HG02943 (cell line): ENCODE measurements around the gene P3R3URF.

ENCODE experiments used
- ATAC-seq: cut with Tn5 transposase; IDR thresholded peaks from one replicate; pipeline ENCODE4 v1.9.1; 2021; ENCODE audit warnings: mild to moderate bottlenecking, low read depth, moderate library complexity; ENCODE audit not compliant: unreplicated experiment

P3R3URF gene

DNA sequence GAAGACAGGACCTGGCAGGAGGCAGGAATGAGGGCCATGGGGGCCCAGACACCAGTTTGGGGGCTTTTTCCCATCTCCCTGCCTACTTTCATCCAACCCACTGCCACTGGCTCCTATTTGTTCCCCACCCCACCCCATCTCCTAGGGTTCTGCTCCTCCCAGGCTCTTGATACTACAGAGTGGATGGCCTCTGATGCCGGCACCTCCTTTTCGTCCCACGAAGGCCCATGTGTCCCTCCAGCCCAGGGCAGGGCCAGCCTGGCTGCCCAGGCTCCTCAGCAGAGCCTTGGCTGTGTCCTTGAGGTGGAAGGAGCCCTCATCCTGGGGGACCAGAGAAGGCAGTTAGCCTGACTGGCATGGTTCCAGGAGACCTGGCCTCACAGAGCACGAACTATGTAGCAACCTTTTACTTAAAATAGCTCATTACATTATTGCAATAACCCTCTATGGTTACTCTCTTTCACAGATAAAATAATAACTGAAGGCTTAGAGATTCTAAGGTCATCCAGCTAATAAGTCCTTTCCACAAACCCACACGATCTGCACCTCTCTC, 18.4 kb upstream of the P3R3URF start:
- no peak for ATAC-seq

DNA sequence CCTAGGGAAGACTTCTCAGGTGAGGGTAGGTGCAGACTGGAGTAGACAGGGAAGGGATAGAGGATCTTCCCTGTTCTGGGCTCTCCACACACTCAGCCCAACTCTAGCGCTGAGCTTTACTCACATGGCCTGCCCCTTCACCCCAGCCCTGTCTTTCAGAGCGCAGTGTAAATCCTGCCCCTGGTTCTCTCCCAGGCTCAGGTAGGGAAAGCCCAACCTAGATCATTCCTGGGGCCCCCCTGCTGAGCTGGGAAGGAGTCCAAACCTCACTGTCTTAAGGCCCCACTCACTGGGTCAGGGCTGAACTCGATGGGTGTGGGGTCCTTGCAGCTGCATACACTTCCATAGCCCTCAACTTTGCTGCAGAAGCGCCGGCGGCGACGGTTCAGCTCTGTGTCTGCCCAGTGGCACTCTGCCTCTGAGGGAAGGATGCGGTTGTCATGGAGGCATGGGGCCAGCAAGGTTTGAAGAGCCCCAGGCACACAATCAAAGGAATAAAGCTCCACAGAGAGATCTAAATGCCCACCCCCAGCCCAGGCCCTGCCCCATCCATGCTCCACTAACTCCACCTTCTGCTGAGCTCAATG, 17.8 kb upstream of the P3R3URF start:
- ATAC-seq = no peak

DNA sequence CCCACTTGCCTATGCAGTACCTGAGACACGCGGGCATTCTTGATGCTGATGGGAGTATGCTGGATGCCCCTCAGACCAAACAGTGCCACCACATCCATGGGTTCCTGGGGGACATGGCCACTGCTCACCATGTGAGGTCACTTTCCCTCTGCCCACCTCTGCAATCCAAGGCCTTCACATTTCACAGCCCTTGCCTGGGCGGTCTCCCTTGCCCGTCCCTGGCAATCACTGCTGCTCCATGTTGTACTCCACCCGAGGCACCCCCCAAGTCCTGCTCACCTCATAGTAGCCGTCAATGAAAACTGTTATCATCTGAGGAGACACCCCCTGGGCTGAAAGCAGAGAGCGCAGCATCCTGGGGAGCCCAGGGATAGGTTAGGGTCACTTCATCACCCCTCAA, 17.0 kb upstream of the P3R3URF start:
- ATAC-seq = no peak

DNA sequence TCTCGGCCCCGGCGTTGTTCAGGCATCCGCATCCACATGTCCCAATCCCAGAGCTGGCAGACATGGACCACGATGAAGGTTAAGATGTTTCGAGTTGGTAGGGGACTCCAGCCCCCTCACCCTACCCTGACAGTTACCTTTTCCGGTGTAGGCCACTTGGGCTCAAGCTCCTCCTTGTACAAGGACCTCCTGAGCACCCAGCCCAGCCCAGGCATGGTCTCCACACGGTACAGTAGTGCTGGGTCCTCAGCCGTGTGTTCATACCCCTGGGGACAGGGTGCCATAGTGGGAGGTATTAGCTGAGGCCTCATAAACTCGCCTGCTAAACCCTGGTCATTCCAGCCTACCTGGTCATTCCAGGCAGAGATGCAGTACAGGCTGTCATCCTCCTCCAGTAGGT, 15.9 kb upstream of the P3R3URF start:
- no peak for ATAC-seq

DNA sequence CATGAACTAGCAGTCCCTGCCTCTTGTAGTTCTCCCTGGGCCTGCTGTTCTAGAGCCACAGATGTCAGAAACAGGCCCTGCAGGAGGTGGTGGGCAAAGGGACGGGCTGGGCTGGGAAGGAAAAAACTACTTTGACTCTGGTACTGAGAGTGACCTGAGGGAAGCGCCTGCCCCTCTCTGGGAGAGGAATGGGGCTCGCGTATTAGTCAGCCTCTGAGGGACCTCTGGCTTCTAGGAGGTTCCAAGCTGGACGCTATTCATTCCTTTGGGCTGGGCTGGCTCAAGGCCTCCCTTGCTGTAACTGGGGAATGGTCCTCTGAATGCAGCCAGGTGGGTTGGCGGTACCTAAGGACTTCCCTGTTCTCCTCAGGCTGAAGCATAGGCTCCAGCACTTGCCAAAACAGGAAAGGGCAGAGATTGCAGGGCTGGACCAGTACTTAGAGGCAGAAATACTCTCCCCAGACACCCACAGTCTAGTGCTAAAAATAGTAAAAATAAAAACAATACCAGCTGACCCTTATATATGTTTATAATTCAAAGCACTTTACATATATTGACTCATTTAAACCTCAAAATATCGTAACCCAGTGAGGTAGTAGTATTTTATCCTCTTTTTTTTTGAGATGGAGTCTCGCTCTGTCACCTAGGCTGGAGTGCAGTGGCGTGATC, 14.9 kb upstream of the P3R3URF start:
- no peak for ATAC-seq

DNA sequence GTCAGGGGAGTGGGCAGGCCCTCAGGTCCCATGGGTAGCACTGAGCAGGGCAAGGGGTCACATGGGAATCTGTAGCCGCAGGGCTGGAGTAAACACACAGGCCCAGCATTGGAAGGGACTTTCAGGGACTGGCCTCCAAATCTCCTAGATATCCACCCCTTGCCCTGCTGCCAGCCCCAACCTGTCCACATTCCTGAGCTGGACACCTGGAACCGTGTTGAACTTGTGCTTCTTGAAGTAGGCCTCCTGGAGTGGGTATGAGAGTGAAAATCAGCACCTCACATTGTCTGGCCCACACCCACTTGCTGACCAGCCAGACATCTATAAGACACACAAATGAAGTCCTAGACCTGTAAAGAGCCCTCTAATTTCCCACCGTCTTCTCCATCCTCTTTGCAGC, 14.3 kb upstream of the P3R3URF start:
- ATAC-seq = no peak

DNA sequence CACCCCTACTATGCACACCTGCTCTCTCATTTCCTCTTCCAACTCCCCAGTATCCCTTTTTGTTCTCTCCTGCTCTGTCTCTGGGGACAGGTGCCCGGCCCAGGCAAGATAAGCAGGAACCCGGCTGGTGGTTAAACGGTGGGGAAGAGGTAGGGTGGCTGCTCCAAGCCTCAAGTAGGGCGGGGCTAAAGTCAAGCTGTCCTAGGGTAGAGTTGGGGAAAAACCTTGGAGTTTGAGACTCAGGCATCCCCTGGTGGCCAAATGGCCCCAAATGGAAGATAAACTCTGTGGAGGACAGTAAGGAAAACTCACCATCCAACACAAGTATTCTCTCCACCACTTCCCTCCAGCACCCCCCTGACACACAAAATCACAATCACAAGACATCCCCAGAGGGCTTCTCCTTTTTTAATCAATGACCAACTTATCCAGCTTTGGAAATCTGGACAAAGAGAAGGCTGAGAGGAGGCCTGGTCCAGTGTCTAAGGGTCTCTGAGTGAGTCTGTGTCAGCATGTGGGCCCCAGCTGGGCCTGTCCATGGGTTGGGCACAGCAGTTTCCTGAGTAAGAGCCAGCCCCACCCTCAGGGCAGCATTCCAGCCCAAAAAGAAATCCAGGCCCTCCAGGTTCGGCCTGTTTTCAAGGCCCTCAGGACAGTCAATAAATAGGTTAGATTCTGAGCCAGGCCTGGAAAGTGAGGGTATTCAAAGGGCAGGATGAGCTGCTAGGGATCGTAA, 12.2 kb upstream of the P3R3URF start:
- no peak for ATAC-seq

DNA sequence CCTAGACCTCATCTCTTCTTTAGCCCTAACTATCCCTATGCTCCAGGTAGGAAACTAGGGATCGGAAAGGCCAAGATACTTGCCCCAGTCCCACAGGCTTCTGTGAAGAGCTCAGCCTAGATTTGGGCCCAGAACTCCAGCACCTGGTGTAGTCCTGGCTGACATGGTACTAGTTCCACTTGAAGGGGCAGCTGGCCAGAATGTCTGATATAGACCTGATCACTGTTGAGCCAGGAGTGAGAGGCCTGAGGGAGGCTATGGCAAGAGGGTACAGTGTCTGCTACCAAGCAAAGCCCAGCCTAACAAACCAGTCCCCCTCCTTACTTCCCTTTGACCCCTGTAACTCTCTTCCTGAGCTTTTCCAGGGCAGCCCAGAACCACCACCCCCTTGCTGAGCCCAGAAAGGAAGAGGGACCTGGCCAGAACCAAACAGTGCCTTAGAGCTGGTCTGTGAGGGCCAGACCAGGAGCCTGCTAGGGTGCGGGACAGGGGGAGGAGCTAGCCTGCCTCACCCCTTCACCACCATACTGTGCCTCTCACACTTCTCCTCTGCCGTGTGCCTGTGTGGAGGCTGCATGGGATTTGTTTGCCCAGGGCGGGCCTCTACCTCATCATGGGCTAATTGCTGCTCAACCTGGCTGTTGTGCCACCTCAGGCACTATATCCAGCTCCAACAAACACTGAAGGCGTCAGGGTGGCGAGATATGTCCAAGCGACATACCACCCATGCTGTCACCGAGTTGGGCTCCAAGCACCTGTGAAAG, 11.0 kb upstream of the P3R3URF start:
- ATAC-seq = no peak

DNA sequence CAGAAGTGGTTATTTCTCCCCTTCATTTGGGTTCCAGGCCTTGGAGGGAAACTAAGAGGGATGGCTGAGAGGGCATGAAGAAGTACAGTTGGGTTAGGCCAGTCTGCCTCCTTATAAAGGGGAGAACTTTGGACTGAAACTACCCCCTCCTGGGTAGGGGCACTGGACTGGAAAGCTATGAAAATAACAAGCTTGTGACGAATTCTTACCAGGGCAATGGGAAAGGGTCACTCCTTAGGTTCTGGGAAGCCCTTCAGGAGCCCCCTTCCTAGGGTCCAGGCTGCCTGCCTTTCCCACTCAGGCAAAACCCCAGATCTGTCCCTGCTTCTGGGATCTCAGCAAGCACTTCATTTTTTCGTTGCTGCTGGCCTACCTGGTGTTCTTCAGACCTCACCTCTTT, 9.8 kb upstream of the P3R3URF start:
- ATAC-seq = no peak

DNA sequence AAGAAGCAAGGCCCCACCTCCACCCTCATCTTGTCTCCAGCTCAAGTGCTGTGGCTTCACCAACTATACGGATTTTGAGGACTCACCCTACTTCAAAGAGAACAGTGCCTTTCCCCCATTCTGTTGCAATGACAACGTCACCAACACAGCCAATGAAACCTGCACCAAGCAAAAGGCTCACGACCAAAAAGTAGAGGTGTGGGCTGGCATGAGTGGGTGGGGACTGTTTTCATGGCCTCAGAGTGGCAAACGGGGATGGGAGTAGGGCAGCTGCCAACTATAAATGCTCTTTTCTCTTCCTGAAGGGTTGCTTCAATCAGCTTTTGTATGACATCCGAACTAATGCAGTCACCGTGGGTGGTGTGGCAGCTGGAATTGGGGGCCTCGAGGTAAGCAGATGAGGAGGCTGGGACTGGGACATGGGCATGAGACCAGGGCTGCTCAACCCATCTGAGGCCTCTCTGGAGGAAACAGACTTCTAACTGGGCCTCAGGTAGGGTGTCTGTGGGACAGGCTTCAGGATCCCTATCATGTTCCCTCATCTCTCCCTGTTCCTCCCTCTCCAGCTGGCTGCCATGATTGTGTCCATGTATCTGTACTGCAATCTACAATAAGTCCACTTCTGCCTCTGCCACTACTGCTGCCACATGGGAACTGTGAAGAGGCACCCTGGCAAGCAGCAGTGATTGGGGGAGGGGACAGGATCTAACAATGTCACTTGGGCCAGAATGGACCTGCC, 8.8 kb upstream of the P3R3URF start:
- no peak for ATAC-seq

DNA sequence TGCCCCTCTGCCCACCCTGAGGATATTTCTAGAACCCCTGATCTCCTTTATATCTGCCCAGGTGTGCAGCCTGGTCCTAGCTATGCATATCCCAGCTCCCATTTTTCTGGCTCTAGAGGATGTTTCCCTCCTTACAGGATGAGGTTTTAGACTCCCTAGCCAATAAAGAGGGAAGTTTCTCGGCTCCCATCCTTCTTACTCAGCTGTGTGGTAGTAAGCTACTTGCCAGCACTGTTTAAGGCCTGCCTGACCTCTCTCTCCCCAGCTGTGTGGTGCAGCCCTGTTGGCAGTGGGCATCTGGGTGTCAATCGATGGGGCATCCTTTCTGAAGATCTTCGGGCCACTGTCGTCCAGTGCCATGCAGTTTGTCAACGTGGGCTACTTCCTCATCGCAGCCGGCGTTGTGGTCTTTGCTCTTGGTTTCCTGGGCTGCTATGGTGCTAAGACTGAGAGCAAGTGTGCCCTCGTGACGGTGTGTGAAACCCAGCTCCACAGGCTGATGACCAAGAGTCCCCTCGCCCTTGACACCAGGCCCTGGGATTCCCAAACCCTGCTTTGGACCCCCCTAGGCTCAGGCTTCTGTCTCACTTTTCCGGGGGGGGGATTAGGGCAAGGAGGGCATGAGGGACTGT, 7.8 kb upstream of the P3R3URF start:
- no peak for ATAC-seq

DNA sequence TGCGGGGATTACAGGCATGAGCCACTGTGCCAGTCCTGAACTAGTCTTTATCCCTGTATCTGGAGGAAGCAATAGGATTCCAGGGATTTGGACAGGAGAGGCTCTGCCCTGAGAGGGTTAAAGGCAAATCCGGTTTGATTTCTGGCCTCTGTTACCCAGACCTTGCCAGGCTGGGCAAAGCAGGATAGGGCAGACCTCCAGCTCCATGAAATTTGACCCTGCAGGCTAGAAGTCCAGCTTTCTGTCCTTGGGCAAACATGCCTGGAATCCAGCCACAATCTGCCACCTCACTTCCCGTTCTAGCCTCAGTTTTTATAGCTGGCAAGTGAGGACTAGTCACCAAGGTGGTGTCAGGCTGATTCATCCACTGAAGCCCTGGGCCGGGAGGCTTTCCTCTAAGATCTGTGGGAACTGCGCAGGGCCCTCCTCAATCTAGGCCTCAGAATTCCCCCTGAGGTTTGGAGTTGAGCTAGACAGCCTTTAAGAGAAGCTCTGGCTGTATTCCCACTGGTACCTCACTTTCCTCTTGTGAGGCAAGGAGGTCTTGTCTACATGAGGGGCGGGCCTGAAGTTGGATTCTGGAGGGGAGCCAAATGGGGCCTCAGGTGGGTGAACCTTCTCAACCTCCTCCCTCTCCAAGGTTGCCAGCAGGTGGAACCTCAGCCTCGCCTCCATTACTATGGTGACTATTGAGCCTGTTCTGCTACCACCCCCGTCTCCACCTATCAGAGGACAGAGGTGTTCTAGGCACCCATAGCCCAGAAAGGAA, 7.0 kb upstream of the P3R3URF start:
- ATAC-seq = no peak

DNA sequence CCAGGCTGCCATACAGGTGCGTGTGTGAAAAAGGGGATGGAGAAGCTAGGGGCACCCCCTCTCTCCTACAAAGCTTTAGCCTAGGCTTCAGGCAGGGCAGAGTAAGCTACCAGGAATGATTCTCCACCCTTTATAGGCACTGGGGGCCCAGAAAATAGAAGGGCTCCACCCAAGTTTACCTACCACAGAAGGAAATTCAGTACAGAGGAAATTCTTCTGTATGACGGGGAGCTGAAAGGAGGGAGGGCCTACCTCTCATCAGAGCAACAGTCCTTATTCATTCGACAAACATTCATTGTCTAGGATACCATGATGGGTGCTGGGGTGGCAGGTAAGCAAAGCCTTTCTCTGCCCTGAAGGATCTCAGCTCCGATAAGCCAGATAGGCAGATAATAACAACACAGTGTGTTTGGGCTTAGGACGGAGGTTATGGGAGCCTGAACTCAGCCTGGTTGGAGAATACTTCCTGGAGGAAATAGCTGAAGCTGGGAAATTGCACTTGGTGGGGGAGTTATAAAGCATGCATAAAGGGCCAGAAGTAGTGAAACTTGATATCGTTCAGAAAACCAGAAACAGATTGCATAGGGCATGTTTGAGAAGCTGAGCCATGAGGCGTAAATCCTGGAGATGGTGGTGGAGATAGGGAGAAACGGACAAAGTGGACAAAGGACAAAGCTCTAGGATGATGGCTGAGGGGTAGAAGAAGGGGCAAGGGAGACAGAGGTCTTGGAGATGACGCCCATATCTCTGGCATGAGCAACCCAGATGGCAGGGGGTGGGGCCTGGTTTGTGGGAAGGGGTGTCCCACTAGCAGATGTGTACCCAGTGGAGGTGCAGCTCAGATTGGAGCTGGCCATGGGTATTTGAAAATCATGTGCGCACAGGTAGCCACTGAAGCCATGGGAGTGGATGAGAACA, 5.3 kb upstream of the P3R3URF start:
- no peak for ATAC-seq

DNA sequence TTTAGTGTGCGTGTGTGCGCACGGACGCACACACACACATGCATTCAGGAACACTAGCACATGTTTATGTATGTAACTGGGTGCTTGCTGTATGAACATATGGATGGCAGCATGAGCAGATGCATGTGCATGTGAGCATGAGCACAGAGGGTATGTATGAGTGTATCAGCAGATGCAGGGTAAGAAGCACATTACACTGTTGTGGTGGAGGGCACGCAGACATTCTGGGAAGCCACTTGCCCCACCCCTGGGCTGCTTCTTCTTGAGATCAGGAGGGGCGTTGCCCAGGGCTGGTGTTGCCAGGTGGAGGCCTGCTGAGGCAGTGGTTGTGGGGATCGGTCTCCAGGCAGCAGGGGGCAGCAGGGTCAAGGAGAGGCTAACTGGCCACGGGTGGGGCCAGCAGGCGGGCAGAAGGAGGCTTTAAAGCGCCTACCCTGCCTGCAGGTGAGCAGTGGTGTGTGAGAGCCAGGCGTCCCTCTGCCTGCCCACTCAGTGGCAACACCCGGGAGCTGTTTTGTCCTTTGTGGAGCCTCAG, 3.9 kb upstream of the P3R3URF start:
- no peak for ATAC-seq

DNA sequence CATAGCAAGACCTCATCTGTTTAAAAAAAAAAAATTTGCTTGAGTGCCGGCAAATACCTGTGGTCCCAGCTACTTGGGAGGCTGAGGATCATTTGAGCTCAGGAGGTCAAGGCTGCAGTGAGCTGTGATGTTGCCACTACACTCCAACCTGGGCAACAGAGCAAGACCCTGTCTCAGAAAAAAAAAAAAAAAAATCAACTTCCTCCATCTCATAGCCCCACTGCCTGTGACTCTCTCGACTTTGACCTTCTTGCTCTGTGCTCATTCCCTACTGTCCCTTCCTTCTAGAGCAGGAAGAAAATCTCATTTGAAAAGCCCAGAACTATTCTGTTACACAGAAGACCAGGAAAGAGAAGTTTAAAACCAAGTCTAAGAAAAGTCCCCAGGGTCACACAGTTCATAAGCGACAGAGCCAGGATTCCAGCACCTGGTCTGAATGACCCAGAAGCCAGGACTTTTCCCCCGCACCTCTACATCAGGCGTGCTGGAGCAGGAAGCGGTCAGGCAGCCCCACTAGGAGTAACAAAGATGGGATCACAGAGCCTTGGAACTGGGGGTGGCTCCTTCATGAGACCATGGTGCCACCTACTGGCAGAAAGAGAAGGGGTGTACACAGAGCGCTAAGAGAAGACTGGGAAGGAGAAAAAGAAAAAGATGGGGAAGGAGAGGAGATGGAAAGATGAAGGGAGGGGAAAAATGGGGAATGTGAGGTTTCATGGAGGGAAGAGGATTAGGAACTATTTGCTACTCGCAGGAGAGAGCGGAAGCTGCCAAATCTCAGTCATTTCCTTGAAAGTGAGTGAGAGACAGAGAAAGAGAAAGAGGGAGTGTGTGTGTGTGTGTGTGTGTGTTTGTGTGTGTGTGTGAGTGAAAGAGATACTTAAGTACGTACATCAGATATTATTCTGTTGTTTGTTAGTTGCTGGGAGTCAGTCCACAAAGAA, 3.1 kb upstream of the P3R3URF start:
- ATAC-seq = no peak

DNA sequence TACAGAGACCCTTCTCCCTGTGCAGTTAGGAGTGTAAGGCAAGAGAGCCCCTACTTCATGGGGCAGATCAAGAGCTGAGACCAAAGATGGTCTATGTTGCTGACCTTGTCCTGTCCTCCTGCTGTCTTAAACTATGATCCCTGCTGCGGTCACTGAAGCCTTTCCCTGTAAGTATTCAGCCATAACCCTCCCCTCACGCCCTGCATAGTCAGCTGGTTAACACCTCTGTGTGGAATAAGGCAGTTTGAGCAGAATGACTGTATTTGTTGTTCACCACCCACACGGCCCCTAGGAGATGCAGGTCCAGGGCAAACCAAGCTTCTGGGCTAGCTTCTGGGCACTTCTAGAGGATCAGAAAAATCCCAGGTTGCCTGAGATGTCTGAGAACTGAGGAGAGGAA, 1.0 kb downstream of the P3R3URF start:
- no peak for ATAC-seq
